Left forelimb (tissue), 1 donor: Measurements from ENCODE around the gene KCNT2.
A peak's percentile ranks its signal among the peaks of the same experiment; 100 is the strongest.
"Not testable (repeated sequence)": the region's sequence is repeated elsewhere in the genome, so short reads cannot be mapped to it uniquely, and the experiment has no call there.

Experiments
- DNase-seq: peaks from one replicate; pipeline ENCODE4 v3.0.0-alpha.2; 2018; ENCODE audit warnings: low spot score

The KCNT2 gene

DNA sequence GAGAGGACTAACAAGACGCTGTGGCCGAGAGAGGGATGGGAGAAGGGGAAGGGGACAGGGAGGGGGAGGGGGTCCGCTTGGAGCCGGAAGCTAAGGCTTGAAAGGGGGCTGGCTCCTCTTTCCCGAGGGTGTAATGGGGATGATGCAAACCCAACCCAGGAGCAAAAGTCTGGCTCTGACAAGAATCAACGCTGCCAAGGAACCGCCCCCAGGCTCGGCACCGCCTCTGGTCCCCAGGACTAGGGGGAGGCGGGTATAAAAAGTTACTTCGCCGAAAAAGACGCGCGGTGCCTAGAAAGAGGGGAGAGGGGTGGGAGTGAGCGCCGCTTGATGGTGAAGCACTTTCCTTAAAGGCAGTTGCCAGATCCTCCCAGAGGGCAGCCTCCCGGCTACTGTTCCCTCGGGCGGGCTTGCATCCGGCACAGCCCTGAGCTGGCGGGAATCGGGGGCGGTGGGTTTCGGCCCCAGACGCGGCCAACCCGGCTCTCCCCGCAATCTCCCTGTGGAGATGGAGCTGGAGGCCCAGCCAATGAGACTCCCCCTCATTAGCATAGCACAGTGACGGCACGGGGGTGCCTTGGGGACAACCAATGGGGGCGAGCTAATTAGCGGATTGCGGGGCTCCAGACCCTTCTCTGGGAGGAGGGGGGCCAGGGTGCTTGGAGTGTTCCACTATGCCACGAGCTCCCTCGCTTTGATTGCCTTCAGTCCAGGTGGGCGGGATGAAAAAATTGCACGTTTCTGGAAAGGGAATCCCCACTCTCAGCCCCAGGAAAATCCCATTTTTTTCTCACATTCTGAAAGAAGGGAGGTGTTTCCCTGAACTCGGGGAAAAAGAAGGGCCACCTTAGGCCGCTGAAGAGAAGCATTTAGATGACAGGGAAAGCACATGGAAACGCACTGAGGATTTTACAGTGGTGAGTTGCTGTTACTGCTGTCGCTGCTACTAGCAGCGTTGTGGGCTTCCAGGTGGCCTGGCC lies at the start of gene KCNT2:
KCNT2 (minus strand) TSS at position 51 of the 980 bp plus-strand sequence. CDS start 131 bp downstream, outside the sequence.
- peak; percentile 88 for DNase-seq

GRCh38 chr1:196655494-196655893 lies 47.3 kb upstream of the KCNT2 start:
- DNase-seq = no peak

DNA sequence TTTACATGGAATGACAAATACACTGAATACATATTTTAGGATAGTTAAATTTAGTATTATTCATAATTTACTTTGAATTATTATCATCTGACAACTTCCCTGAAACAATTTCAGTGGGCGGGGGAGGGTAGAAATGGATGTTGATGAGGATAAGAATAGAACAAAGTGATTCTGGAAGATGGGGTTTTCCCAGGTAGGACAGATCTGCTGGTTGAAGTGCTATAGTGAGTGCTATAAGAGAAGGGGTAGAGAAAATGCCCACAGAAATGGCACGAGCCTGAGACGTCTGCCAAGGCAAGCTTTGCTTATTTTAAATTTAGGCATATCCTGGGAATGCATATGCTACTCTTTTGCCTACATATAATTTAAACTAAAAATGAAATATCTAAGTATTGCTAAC lies 46.8 kb upstream of the KCNT2 start:
- no peak for DNase-seq

GRCh38 chr1:196654271-196654670 lies 46.0 kb upstream of the KCNT2 start:
- no peak for DNase-seq

DNA sequence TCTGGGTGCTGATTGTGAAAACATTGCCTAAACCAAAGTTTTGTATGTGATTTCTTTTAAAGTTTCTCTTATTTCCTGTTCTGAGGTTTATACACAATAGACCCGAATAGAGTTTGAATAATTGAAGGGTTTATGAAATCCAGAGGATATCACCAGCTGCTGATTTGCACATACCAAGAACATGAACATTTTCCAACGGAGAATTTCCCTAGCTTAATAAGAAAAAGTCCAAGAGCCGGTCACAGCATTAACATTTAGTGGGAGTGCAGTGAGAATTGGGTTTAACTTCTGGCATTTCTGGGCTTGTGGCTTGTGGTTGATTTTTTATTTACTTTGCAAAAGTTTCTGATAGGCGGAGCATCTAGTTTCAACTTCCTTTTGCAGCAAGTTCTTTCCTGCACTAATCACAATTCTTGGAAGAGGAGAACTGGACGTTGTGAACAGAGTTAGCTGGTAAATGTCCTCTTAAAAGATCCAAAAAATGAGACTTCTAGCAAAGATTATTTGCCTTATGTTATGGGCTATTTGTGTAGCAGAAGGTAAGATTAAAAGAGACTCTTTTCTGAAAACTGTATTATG lies 43.5 kb upstream of the KCNT2 start, which contains the start of gene CFH:
CFH (plus strand) TSS at position 407 of the 579 bp plus-strand sequence; CDS start at position 482, 75 bp downstream.
- no peak for DNase-seq

GRCh38 chr1:196651079-196651478 lies 42.8 kb upstream of the KCNT2 start:
- no peak for DNase-seq

DNA sequence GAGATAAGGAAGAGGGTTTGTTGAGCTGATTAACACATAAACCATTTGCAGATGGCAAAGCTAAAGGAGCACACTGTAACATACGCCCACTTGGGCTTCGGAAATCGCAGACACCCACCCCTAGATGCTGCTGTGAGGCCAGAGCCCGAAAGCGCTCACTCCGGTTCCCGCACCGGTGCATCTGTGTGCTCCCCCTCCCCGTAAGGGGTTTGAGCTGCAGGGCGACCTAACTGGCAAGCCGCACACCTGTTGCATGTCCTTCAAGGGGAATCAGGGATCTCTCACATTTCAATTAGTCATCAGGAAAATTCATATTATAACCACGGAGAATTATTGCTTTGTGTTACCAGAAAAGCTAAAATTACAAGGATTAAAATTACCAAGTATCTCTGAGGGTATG lies 42.2 kb upstream of the KCNT2 start:
- DNase-seq = no peak

DNA sequence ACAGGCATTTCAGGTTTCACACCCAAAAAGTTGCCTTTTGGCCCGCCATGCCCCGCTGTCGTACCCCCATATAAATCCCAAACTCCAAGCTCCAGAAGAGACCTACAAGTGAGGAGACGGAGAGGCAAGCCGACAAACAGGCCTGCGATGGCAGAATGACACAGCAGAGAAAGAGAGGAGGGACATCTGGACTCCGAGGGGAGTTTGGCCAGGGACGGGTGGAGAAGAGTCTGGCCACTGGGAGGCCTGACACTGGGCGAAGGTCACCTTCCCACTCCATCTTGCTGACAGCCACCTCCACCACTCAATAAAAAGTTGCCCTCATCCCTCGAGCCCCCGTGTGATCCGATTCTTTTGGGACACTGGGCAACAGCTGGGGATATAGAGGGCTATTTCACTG lies 41.8 kb upstream of the KCNT2 start:
- no peak for DNase-seq

DNA sequence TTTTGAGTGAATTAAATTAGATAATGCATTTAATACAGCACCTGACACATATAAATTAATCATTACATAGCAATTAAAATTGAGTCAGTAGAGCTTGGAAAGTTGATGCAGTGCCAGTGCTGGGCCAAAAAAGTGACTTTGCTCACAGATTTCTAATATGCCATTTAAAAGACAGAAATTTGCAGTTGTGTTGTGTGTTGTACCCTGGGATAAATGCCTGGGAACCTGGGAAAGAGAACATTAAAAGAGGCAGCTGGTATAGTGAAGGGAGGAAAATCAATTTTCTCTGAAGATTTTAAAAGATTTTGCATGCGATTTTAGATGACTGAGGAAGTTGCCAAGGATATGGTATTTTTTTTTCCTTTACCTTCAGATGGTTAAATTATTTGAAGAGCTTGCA lies 32.7 kb upstream of the KCNT2 start:
- no peak for DNase-seq

- DNase-seq = not testable (repeated sequence)
Measured at GRCh38 chr1:196639291-196639690, 31.1 kb upstream of the KCNT2 start.

- no peak for DNase-seq
Measured at GRCh38 chr1:196638466-196638865, 30.2 kb upstream of the KCNT2 start.

DNA sequence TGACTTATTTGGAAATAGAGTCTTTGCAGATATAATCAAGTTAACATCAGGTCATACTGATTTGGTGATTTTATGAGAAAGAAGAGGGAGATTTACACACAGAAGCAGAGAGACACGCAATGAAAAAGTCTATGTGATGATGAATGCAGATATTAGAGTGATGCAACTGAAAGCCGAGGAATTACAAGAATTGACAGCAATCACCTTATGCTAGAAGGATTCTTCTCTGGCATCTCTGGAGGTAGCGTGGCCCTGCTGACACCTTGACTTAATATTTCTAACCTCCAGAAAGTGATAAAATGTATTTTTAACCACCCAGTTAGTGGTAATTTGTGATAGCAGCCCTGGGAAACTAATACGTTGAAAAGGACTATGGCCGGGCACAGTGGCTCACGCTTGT lies 29.4 kb upstream of the KCNT2 start:
- DNase-seq = no peak

DNA sequence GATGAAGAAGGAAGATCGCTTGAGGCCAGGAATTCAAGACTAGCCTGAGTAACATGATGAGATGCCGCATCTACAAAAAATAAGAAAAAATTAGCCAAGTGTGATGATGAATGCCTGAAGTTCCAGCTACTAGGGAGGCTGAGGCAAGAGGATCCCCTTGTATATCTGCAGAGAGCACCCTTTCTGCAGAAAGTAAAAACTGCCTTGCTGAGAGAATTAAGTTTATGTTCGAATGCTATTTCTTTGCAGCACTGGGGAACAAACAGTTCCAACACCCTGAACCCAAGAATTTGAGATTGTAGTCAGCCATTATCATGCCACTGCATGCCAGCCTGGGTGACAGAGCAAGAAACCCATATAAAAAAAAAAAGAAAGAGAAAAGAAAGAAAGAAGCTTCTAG lies 20.6 kb upstream of the KCNT2 start:
- DNase-seq = no peak

DNA sequence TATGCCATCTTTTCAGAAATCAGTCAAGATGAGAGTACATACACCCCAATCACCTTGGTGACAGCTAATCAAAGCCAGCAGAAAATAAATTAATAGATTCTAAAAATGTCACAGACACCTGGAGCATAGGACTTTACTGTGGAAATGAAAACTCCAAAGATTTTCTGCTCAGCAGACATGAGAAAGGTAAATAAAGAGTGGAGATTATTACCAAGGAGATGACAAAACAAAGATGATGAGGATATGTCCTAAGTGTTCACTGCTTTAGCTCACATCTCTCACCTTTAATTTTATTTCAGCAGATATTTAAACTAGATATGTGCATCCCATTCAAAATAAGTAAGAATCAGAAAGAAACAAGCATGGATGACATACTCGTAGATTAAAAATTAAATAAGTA lies 14.8 kb upstream of the KCNT2 start:
- no peak for DNase-seq

- no peak for DNase-seq
Measured at GRCh38 chr1:196619721-196620120, 11.5 kb upstream of the KCNT2 start.

DNA sequence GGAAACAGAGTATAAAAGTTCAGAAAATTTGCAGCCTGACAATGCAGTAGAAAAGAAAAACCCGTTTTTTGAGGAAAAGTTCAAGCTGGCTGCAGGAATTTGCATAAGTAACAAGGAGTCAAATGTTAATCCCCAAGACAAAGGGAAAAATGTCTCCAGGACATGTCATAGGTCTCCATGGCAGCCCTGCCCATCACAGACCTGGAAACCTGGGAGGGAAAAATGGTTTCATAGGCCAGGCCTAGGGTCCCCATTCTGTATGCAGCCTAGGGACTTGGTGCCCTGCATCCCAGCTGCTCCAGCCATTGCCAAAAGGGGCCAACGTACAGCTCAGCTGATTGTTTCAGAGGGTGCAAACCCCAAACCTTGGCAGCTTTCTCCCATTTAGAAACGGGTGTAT lies 3.6 kb upstream of the KCNT2 start:
- DNase-seq = no peak

DNA sequence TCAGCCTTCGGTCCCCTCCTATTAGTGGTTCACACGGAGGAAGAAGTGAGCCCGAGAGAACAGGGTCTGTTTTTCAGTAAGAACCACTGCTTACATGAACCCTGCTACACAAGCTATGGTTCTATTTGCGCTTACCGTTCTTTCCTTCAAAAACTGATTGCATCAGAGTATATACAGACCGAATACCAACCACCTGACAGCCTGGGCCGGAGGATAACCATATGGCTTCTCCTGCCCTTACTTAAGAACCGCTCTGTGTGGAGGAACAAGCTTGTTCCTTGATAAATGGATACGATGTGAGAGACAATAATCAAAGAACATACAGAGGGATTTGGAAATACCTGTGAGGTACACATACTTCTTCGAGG lies 1.1 kb upstream of the KCNT2 start:
- no peak for DNase-seq

DNA sequence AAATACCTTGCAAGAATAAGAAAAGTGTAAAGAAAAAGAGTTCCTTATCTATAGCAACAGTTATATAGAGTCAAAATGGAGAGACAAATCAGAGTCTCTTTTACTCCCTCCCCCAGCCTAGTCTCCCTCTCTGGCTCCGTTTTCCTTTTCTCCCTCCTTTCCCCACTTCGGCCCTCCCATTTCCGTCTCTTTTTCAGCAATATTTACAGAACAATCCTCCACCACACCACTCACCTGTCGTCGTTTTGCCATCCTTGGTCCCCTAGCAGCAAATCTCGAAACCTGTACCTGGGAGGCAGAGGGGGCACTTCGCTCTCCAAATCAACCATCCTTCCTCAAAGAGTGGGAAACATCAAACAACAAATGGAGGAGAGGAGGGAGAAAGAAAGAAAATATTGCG lies 259 bp downstream of the KCNT2 start:
- no peak for DNase-seq

- DNase-seq = no peak
Measured at GRCh38 chr1:196603651-196604050, 4.6 kb downstream of the KCNT2 start.

GRCh38 chr1:196598942-196599748 lies 9.1 kb downstream of the KCNT2 start:
- DNase-seq = no peak

DNA sequence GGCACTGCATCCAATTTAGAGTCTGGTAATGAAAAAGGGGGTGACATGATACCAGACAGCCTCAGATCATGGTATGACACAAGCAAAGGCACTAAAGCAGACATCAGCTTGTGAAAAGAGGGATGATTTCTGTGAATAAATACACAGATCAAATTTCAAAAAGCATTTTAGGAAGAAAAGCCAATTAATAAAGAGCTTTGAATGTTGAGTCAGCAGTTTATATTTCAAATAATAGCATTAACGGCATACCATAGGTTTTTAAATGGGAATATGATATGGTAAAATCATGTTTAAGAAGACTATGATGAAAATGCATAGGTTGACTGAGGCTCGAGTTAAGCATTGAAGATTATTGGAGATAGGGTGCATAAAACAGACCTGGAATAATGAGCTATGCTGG lies 13.5 kb downstream of the KCNT2 start:
- no peak for DNase-seq

GRCh38 chr1:196593955-196594354 lies 14.3 kb downstream of the KCNT2 start:
- DNase-seq = no peak

GRCh38 chr1:196590959-196591358 lies 17.3 kb downstream of the KCNT2 start:
- no peak for DNase-seq
